EL (cell line): ENCODE data around the gene ASCC3.
"Not testable (repeated sequence)": the region's sequence is repeated elsewhere in the genome, so short reads cannot be mapped to it uniquely, and the experiment has no call there.

Experiments
- DNase-seq: peaks from one replicate; pipeline ENCODE4 v3.0.0-alpha.2; 2016

The ASCC3 gene, protein sequence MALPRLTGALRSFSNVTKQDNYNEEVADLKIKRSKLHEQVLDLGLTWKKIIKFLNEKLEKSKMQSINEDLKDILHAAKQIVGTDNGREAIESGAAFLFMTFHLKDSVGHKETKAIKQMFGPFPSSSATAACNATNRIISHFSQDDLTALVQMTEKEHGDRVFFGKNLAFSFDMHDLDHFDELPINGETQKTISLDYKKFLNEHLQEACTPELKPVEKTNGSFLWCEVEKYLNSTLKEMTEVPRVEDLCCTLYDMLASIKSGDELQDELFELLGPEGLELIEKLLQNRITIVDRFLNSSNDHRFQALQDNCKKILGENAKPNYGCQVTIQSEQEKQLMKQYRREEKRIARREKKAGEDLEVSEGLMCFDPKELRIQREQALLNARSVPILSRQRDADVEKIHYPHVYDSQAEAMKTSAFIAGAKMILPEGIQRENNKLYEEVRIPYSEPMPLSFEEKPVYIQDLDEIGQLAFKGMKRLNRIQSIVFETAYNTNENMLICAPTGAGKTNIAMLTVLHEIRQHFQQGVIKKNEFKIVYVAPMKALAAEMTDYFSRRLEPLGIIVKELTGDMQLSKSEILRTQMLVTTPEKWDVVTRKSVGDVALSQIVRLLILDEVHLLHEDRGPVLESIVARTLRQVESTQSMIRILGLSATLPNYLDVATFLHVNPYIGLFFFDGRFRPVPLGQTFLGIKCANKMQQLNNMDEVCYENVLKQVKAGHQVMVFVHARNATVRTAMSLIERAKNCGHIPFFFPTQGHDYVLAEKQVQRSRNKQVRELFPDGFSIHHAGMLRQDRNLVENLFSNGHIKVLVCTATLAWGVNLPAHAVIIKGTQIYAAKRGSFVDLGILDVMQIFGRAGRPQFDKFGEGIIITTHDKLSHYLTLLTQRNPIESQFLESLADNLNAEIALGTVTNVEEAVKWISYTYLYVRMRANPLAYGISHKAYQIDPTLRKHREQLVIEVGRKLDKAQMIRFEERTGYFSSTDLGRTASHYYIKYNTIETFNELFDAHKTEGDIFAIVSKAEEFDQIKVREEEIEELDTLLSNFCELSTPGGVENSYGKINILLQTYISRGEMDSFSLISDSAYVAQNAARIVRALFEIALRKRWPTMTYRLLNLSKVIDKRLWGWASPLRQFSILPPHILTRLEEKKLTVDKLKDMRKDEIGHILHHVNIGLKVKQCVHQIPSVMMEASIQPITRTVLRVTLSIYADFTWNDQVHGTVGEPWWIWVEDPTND (N-terminal part only)

DNA sequence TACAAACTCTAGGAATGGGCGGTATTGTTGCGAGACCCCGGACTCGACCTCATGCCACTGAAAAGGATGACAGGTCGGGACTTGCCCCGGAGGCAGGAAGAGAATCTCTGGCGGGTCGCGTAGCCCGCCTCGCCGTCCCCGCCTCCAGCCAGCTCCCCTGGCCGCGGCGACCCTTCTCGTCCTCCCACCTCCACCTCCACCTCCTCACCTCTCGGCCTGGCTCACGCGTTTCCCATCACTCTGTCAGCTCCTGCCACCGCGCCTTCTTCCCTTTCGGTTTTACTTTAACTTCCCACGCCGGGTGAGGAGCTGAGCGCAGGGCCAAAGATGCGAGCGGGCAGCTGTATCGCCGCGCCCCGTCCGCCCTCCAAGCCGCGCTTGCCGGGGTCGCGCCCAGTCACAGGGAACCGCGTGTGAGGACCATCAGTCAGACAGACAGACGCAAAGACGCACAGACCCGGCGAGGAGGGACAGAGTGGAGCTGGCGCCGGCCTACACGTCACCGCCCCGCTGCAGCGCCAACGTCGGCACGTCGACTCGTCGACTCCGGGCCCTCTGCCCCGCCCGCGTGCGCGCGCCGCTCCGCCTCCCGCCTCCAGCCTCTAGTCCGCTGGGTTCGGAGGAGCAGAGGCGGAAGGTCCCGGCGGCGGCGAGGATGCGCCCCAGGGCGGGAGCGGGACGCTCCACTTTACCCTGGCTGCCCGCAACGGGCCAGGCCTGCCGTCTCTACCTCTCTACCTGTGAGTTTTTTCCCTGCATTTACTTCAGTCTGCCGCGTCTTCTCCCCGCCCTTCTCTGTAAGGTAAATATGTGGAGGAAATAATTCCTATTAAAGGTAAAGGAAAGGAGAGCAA, at the start of gene ASCC3:
Gene ASCC3, minus strand, starts transcription at position 477 of the 854 bp plus-strand sequence. CDS start 13,332 bp downstream, outside the sequence.
- peak; percentile 94 for DNase-seq

DNA sequence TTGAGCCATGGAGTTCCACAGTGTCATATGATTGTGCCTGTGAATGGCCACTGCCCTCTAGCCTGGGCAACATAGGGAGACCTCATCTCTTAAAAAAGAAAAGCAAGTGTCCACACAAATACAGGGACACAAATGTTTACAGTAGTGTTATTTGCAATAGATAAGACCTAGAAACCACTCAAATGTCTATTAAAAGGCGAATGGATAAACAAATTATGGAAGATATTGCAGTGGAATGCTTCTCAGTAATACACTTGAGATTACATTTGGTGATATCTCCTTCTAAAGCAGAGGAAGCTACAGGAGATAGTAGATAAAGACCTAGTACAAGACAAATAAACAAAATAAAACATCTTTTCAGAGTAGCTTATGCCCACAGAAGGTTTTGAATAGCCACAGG, 44.6 kb upstream of the ASCC3 start:
- DNase-seq: no peak

DNA sequence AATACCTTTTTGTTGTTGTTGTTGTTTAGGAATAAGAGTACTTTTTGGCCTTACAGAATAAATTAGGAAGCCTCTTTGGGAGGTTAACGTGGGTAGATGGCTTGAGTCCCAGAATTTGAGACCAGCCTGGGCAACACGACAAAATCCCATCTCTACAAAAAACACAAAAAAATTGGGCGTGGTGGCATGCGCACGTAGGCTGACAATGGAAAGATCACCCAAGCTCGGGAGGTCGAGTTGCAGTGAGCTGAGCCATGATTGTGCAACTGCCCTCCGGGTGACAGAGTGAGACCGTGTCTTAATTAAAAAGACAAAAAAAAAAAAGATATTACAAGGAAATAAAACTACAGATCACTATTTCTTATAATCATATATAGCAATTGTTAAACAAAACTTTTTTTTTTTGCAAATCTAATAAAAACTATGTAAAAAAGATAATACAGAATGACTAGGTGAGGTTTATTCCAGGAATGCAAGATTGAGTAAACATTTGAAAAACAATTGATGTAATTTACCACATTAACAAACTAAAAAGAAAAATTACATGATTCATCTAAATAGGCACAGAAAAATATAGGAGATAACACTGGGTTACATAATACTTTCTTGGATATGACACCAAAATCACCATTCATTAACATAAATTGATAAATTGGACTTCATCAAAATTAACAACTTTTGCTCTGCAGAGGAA, 43.6 kb upstream of the ASCC3 start:
- no peak for DNase-seq

DNA sequence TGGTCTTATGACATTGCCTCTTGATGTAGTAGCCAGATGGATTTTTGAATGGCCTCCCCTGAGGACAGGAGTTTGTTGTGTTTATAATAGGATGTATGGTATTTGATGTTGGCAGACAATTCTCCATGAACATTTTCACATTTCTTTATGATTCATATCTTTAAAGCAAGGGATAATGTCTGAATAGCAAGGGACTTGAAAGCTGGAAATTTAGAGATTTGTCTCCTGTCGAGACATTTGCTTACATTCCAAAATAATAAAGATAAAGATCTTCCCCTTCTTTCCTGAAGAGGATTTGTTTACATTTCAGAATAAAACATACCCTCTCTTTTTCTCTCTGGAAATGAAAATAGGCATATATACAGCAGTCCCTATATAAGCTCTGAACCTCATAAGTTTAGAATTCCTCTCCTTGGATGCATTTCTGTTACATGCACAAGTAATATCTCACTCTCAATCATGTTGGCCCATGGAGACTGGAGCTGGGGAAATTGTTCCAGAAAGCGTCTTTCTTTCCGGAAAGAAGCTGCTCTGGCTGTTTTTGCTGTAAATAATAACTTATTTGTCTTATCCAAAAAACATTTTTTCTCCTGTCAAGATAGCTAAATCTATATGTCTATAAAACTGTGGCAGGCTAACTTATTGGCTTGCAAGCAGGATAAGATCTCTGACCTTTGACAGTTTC, 42.5 kb upstream of the ASCC3 start:
- DNase-seq: peak; percentile 3

DNA sequence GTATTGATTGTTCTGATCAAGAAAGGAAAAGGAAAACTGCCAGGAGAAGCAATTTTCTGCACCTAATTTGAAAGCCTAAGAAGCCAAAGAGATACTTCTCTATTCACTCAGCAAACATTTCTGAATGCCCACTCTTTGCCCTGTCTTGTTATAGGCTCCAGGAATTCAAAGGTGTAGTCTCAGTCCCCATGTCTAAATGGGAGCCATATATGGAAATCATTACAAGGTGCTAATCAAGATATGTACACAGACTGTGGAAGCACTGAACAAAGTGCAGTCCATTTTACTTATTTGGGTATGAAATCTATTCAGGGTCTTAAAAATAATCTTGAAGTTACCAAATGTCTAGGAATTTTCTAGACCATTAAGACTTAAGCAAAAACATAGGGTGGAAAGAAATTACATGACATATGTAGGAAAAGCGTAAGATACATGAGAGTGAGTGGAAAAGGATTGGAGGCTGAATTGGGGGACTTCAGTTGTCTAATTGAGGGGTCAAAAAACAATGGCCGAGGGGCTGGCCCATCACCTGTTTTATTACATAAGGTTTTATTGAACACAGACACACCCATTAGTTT, 39.0 kb upstream of the ASCC3 start:
- no peak for DNase-seq

DNA sequence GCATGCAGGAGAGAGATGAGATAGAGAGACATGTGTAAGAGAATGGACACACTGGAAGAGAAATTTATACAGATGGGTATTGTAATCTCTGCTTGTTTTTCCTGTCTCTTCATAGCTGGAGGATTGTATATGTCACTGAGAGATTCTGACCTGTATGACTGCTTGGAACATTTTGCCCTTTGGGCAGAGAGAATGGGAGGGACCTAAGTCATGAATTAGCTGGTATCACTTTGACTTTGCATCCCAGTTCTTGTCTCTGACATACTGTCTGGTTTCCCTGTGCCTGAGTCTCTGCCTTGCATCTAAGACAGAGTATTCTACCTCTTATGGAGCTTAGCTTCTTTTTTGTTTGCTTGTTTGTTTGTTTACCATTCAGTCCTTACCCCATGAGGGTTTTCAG, 37.0 kb upstream of the ASCC3 start:
- DNase-seq: no peak

DNA sequence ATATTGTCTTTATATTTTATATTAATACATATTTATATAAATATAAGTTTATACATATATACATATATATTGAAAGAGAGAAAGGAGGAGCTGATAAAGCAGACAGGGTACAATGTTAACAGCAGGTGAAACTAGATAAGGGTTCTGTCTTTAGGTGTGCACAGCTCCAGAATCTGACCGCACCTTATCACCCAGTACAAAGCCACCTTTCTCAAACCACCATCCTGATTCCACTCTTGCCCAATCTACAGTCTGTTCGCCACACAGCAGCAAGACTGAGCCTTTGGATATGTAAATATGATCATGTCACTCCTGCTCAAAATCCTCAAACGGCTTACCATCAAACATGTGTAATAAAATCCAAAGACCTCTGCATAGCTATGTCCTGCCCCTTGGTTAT, 34.7 kb upstream of the ASCC3 start:
- no peak for DNase-seq

DNA sequence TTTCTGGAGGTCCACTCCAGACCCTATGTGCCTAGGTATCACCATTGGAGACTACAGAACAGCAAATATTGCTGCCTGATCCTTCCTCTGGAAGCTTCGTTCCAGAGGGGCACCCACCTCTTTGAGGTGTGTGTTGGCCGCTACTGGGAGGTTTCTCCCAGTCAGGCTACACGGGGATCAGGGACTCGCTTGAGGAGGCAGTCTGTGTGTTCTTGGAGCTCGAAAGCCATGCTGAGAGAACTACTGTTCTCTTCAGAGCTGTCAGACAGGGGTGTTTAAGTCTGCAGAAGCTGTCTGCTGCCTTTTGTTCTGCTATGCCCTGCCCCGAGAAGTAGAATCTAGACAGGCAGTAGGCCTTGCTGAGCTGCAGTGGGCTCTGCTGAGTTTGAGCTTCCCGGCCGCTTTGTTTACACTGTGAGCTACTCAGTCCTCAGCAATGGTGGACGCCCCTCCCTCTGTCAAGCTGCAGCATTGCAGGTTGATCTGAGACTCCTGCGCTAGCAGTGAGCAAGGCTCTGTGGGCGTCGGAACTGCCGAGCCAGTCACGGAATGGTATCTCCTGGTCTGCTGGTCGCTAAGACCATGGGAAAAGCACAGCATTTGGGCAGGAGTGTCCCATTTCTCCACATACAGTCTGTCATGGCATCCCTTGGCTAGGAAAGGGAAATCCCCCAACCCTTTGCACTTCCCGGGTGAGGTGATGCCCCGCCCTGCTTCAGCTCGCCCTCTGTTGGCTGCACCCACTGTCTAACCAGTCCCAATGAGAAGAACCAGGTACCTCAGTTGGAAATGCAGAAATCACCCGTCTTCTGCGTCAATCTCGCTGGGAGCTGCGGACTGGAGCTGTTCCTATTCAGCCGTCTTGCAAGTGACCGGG, 32.5 kb upstream of the ASCC3 start:
- no peak for DNase-seq

DNA sequence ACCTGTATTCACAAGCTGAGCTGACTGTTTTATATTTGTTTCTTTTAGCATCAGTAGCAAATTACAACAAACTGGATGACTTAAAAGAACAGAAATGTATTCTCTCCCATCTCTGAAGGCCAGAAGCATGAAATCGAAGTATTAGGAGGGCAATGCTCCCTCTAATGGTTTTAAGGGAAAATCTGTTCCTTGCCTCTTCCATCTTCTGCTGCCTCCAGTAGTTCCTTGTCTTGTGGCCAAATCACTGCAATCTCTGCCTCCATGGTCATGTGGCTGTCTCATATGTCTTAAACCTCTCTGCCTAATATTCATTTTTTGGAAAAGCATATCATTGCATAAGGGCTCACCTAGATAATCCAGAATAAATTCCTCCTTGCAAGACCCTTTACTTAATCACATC, 25.2 kb upstream of the ASCC3 start:
- DNase-seq: no peak

DNA sequence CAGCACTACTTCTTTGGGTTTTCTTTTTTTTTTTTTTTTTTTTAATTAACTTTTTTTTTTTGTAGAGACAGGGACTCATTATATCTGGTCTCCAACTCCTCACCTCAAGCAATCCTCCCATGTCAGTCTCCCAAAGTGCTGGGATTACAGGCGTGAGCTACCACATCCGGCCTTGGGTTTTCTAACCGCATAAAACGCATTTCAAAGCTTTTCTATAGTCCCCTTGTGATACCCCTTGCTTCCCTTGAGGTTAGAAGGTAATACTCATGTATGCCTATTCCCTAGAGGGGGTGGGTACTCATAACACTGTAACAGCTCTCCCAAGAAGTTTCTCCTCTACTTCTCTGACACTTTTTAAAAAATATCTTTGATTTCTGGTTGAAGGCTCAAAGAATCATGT, 23.9 kb upstream of the ASCC3 start:
- DNase-seq: no peak

DNA sequence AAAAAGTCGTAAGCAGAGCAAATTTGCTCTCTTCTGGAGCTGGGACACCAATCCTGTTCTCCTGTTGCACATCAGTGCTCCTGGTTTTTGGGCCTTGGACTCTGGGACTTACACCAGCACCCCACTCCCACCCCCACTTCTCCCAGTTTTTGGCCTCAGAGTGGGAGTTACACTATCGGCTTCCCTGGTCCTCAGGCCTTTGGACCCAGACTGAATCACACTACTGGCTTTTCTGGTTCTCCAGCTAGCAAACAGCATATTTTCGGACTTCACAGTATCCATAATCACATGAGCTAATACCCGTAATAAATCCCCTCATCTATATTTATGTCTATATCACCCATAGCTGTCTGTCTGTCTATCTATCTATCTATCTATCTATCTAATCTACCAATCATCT, 23.2 kb upstream of the ASCC3 start:
- no peak for DNase-seq

DNA sequence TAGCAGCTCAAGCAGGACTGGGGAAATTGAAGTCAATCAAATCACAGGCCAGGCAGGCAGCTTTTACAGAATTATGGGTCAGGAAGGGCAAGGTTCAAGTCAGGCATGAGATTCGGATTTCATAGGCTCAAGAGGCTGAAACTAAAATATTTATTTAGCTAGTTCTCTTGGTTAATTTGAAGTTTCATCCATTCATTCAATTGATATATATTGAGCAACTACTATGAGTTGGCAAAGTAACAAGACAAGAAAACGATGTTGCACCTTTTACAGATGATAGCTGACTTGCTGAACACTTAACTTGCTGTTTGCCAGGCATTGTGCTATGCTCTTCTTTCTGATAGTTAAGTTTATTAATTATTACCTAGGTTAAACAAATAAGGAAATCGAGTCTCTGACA, 20.5 kb upstream of the ASCC3 start:
- no peak for DNase-seq

DNA sequence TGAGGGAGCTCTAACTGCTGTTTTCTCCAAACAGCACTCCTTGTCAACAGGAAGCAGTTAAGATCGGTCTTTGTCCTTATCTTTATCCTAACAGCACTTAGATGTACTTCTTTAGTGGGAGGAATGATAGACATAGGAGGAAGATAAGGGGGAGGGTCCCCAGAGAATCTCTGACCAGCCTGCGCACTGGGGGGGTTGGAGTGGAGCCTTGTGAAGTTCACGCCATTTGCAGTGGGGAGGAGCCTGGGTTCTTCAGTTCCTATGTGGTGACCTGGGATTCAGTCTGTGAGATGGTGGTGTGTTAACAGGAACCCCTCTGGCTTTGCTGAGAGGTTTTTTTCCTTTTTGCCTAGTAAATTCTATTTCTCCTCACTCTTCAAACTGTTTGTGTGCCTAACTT, 18.1 kb upstream of the ASCC3 start:
- DNase-seq: no peak

DNA sequence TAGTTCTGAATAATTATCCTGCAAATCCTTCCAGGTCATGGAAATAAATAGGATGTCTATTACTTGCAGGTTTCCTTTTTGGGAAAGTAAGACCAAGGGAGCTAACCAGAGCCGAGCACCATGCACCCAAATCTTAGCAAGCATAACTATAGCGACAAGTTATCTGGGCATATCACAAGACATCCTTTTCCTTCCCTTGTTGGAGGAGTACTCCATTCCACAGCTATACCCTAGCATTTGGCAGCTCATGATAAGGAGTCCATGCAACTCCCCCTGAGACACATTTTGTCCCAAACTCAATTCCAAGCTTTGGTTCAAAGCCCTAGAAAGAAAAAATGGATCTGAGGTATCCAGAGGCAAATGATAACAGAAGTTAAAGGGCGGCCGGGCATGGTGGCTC, 16.5 kb upstream of the ASCC3 start:
- no peak for DNase-seq

DNA sequence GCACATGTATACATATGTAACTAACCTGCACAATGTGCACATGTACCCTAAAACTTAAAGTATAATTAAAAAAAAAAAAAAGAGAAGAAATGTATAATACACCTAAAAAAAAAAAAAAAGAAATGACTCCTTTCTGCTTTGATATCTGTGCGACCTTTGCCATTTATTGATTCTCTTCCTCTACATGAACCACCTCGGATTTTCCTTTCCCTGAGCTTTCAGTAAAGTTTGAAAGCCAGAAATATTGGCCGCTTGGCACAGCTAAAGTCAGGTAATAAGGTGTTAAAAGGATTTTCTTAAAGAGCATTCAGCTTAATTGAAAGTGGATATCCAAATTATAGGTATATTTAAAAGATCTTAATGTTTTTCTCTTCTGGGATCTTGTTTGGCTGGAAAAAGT, 12.6 kb upstream of the ASCC3 start:
- no peak for DNase-seq

DNA sequence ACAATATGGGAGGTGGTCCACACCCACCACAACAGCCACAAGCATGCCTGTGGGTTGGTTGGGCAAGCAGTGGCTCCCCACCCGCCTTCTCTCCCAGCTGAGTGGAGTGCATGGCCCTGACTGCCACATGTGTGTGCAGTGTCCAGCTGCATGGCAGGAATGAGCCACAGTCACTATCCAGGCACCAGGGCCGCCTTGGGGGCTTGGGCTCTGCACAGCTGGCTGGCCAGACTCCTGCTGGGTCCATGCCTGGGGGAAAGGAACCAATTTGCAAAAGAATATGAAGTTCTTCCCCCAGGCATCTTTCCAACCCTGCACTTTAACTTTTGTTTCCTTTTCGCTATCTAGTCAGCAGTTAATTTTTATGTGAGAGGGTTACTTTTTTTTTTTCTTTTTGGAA, 11.6 kb upstream of the ASCC3 start:
- DNase-seq: no peak

DNA sequence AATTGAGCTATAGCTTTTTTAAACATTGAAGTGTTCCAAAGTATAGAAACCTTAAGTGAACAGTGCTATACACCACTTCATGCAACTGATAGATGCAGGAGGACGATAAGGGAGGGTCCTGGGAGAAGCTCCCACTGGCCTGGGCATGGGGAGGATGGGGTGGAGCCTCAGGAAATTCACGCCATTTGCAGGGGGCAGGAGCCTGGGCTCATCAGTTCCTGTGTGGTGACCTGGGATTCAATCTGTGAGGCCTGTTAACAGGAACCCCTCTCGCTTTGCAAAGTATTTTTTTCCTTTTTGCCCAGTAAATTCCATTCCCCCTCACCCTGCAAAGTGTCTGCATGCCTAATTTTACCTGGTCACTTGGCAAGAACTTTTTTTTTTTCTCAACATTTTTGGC, 11.0 kb upstream of the ASCC3 start:
- no peak for DNase-seq

DNA sequence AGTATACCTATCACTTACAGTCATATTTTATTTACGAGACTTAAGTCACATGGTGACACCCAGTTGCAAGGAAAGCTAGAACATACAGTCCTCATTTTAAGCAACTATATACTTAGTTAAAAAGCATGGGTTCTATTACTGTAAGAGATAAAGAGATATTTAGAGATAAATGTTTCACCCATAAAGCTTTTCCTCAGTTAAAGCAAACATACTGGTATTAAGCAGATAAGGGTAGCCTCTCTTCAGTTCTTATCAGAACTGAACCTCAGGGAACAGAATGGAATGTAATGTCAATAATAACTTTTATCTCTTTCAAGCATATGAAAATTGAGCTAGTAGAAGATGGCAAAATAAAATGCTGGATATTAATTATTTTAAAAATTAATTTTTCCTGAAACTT, 9.9 kb upstream of the ASCC3 start:
- DNase-seq: no peak

DNA sequence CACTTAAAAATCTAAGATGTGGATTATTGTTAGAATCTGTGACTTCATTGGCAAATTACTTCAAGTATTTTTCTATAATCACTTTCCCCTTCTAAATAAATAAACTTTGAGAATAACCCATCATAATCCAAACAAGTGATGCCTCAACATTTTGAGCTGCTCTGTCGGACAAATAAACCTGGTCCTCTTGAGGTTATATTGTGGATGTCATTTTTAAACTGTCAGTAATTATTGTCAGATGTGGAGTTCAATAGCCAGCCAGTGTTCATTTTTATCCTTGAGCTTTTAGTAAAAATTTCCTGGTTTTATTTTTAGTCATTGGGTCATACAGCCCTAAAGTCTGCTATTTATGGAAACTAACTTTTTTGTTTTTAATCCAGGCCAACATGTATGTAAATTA, 9.5 kb upstream of the ASCC3 start:
- DNase-seq: not testable (repeated sequence)

DNA sequence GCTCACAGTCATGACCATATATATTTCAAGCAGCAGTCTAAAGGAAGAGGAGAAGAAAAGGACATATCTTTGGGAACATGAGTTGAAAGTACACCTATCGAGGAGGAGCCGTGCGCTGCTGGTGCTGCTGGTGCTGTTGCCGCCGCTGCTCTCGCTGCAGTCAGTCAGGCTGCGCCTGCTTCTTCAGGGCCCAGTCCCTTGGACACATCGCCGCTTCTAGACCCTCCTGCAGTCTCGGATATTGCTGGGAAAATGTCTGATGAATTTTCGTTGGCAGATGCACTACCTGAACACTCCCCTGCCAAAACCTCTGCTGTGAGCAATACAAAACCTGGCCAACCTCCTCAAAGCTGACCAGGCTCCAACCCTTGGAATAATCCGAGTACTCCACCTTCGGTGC, 8.2 kb upstream of the ASCC3 start:
- DNase-seq: no peak
